Liver (tissue), 3 donors: ENCODE results near the gene MCM6.

Experiments used
- CTCF ChIP-seq: fragments of 150-350 bp; IDR thresholded peaks from 2 replicates; pipeline ENCODE4 v1.5.1; 2017; ENCODE audit warnings: improper control_type of control experiment, low read depth, low read length; ENCODE audit not compliant: missing input control
- EGR1 ChIP-seq, 2 donors: IDR thresholded peaks; 2 replicates each; pipeline ENCODE4 v1.6.1; 2016 to 2018; ENCODE audit warnings: antibody characterized with exemption in 2 of 2, low read depth in 2 of 2
- FOXA1 ChIP-seq: IDR thresholded peaks from 2 replicates; pipeline ENCODE4 v1.6.1; 2016; ENCODE audit warnings: antibody characterized with exemption
- JUND ChIP-seq, 2 donors: IDR thresholded peaks; 2 replicates each; pipeline ENCODE4 v1.6.1; 2016; ENCODE audit warnings: antibody characterized with exemption in 2 of 2
- MAX ChIP-seq: IDR thresholded peaks from 2 replicates; pipeline ENCODE4 v1.6.1; 2016; ENCODE audit warnings: antibody characterized with exemption
- NR2F2 ChIP-seq: IDR thresholded peaks from 2 replicates; pipeline ENCODE4 v1.6.1; 2016; ENCODE audit warnings: antibody characterized with exemption
- RAD21 ChIP-seq, 2 donors: IDR thresholded peaks; 2 replicates each; pipeline ENCODE4 v1.6.1; 2016; ENCODE audit warnings: antibody characterized with exemption in 2 of 2, mild to moderate bottlenecking in 2 of 2
- RXRA ChIP-seq, 2 donors: IDR thresholded peaks; 2 replicates each; pipeline ENCODE4 v1.6.1; 2017 to 2018; ENCODE audit warnings: antibody characterized with exemption in 2 of 2, mild to moderate bottlenecking in 1 of 2
- TAF1 ChIP-seq: conservative IDR thresholded peaks from 2 replicates; pipeline ENCODE4 v1.6.1; 2016; ENCODE audit warnings: antibody characterized with exemption, mild to moderate bottlenecking
- donor health status: healthy.
- donor health status: healthy.

GRCh38 chr2:135850892-135851668 is 25.2 kb downstream of the MCM6 start:
- TF ChIP-seq TAF1 = no peak
- TF ChIP-seq CTCF = no peak
- TF ChIP-seq MAX = no peak
- TF ChIP-seq FOXA1 = no peak
- TF ChIP-seq NR2F2 = no peak
- no peak for TF ChIP-seq RXRA (IDR thresholded peaks at IDR 0.05)
- TF ChIP-seq JUND (IDR thresholded peaks at IDR 0.05) = no peak
- TF ChIP-seq RAD21 (IDR thresholded peaks at IDR 0.05) = no peak
- no peak for TF ChIP-seq EGR1 (IDR thresholded peaks at IDR 0.05; ENCODE audit: low read depth in 2 of 2)
